ENCODE measurements around the gene KPNA3.
A peak's percentile ranks its signal among the peaks of the same experiment; 100 is the strongest.
"Not testable (repeated sequence)": the region's sequence is repeated elsewhere in the genome, so short reads cannot be mapped to it uniquely, and the experiment has no call there.

Gene KPNA3

GRCh38 chr13:49803047-49803446 is 10.6 kb upstream of the KPNA3 start:
- DNase-seq = not testable (repeated sequence)

- no peak for DNase-seq
These were observed 9.9 kb upstream of the KPNA3 start for GRCh38 chr13:49802426-49802825.

GRCh38 chr13:49791711-49792549 is 552 bp downstream of the KPNA3 start:
- DNase-seq = peak; percentile 55 to 58

GRCh38 chr13:49791315-49791710 is 1.2 kb downstream of the KPNA3 start:
- peak in 1 of 2 donors; percentile 4 for DNase-seq

GRCh38 chr13:49789968-49790367 is 2.5 kb downstream of the KPNA3 start:
- no peak for DNase-seq

- no peak for DNase-seq
These were observed 6.0 kb downstream of the KPNA3 start for GRCh38 chr13:49786401-49787008.

GRCh38 chr13:49784886-49785570 is 7.5 kb downstream of the KPNA3 start:
- no peak for DNase-seq

GRCh38 chr13:49783865-49784264 is 8.6 kb downstream of the KPNA3 start:
- no peak for DNase-seq

- no peak for DNase-seq
These were observed 9.7 kb downstream of the KPNA3 start for GRCh38 chr13:49782784-49783183.

GRCh38 chr13:49781806-49782205 is 10.7 kb downstream of the KPNA3 start:
- no peak for DNase-seq

GRCh38 chr13:49779721-49780120 is 12.8 kb downstream of the KPNA3 start:
- no peak for DNase-seq

- no peak for DNase-seq
These were observed 14.5 kb downstream of the KPNA3 start for GRCh38 chr13:49777746-49778614.

GRCh38 chr13:49776871-49777270 is 15.6 kb downstream of the KPNA3 start:
- DNase-seq = no peak

- no peak for DNase-seq
These were observed 18.0 kb downstream of the KPNA3 start for GRCh38 chr13:49774376-49775005.

- no peak for DNase-seq
These were observed 19.7 kb downstream of the KPNA3 start for GRCh38 chr13:49772828-49773227.

GRCh38 chr13:49761811-49762210 is 30.7 kb downstream of the KPNA3 start:
- DNase-seq = not testable (repeated sequence)

GRCh38 chr13:49760558-49760957 is 31.9 kb downstream of the KPNA3 start:
- DNase-seq = no peak

GRCh38 chr13:49759503-49759902 is 33.0 kb downstream of the KPNA3 start:
- DNase-seq = no peak

GRCh38 chr13:49756263-49756662 is 36.2 kb downstream of the KPNA3 start:
- DNase-seq = no peak

GRCh38 chr13:49754146-49754545 is 38.3 kb downstream of the KPNA3 start:
- DNase-seq = no peak

- DNase-seq = no peak
These were observed 42.6 kb downstream of the KPNA3 start for GRCh38 chr13:49749848-49750247.

GRCh38 chr13:49746111-49746510 is 46.4 kb downstream of the KPNA3 start:
- DNase-seq = no peak
